NCI-H1092 (cell line): ENCODE measurements around the gene PORCN.

Experiments
- DNase-seq: peaks from one replicate; lab custom pipeline; 2025; lab: John Stamatoyannopoulos, UW

Gene PORCN

GRCh38 chrX:48508400-48509244, at the start of gene PORCN:
TSS of gene PORCN (plus strand) at chrX:48508992. CDS start at chrX:48509821, 829 bp downstream.
- peak; percentile 72 for DNase-seq

GRCh38 chrX:48459483-48459882, 49.3 kb upstream of the PORCN start:
- DNase-seq, result no peak

- DNase-seq, result no peak
These were observed 48.8 kb upstream of the PORCN start for GRCh38 chrX:48460031-48460430.

- no peak for DNase-seq
These were observed 48.2 kb upstream of the PORCN start for GRCh38 chrX:48460606-48461005.

- no peak for DNase-seq
These were observed 47.0 kb upstream of the PORCN start for GRCh38 chrX:48461830-48462229.

- DNase-seq, result no peak
These were observed 43.4 kb upstream of the PORCN start for GRCh38 chrX:48465336-48465933.

- DNase-seq, result no peak
These were observed 42.1 kb upstream of the PORCN start for GRCh38 chrX:48466696-48467095.

- no peak for DNase-seq
These were observed 41.5 kb upstream of the PORCN start for GRCh38 chrX:48467281-48467761.

- no peak for DNase-seq
These were observed 40.5 kb upstream of the PORCN start for GRCh38 chrX:48468247-48468671.

- no peak for DNase-seq
These were observed 39.8 kb upstream of the PORCN start for GRCh38 chrX:48468693-48469691.

GRCh38 chrX:48470110-48470832, 38.5 kb upstream of the PORCN start, which contains the start of gene SLC38A5:
TSS of gene SLC38A5 (minus strand) at chrX:48470260. CDS start at chrX:48467924, 2,336 bp downstream.
- no peak for DNase-seq

- no peak for DNase-seq
These were observed 38.0 kb upstream of the PORCN start for GRCh38 chrX:48470833-48471118.

- no peak for DNase-seq
These were observed 37.3 kb upstream of the PORCN start for GRCh38 chrX:48471504-48471903.

- DNase-seq, result no peak
These were observed 36.6 kb upstream of the PORCN start for GRCh38 chrX:48472225-48472624.

- DNase-seq, result no peak
These were observed 35.7 kb upstream of the PORCN start for GRCh38 chrX:48472851-48473703.

GRCh38 chrX:48473704-48473990, 35.1 kb upstream of the PORCN start:
- DNase-seq, result no peak

- no peak for DNase-seq
These were observed 34.7 kb upstream of the PORCN start for GRCh38 chrX:48474127-48474526.

- no peak for DNase-seq
These were observed 34.2 kb upstream of the PORCN start for GRCh38 chrX:48474581-48474980.

- DNase-seq, result no peak
These were observed 33.5 kb upstream of the PORCN start for GRCh38 chrX:48475296-48475695.

GRCh38 chrX:48475774-48476577, 32.8 kb upstream of the PORCN start, which contains the start of gene FTSJ1:
TSS of gene FTSJ1 (plus strand) at chrX:48476199. CDS start at chrX:48478048, 1,849 bp downstream.
- peak; percentile 83 for DNase-seq
